Upper lobe of left lung (tissue), 6 donors: ENCODE data around the gene TMED10. TPM values are rescaled to one million over a fixed set of nuclear protein-coding genes. Genes with fewer than 3 reads are reported as not detected.

ENCODE experiments used
- ATAC-seq, 2 donors: fragments of 200-7000 bp; cut with Tn5 transposase; one replicate each; pipeline ENCODE4 v1.9.1; 2022; ENCODE audit warnings: mild to moderate bottlenecking in 2 of 2, moderate library complexity in 2 of 2; ENCODE audit not compliant: low FRiP score in 2 of 2
- DNase-seq, 2 donors: peaks; one replicate each; pipeline ENCODE4 v3.0.0-alpha.2; 2019 to 2020
- H3K27ac ChIP-seq, 4 donors: fragments of 200-600 bp; sonication (generic); one replicate each; pipeline ENCODE4 v1.5.1; 2016 to 2019
- H3K27me3 ChIP-seq, 4 donors: fragments of 200-600 bp; sonication (generic); one replicate each; pipeline ENCODE4 v1.5.1; 2017 to 2019
- H3K36me3 ChIP-seq, 4 donors: fragments of 200-600 bp; sonication (generic); one replicate each; pipeline ENCODE4 v1.5.1; 2016 to 2019
- H3K4me1 ChIP-seq, 4 donors: fragments of 200-600 bp; sonication (generic); one replicate each; pipeline ENCODE4 v1.5.1; 2018 to 2019
- H3K4me3 ChIP-seq, 4 donors: fragments of 200-600 bp; sonication (generic); one replicate each; pipeline ENCODE4 v1.5.1; 2017 to 2019; ENCODE audit warnings: mild to moderate bottlenecking in 2 of 4, moderate library complexity in 1 of 4
- H3K9me3 ChIP-seq, 4 donors: fragments of 200-600 bp; sonication (generic); one replicate each; pipeline ENCODE4 v1.5.1; 2018 to 2019
- CTCF ChIP-seq, 6 experiments: fragments of 450-650 bp in 4 of 6; fragments of 200-600 bp in 2 of 6; sonication (generic) in 2 of 6; IDR thresholded peaks; one replicate each; pipeline ENCODE4 v1.5.1; 2016 to 2019; ENCODE audit warnings: antibody characterized with exemption in 6 of 6
- EP300 ChIP-seq, 4 donors: sonication (generic); formaldehyde crosslinking; IDR thresholded peaks; one replicate each; pipeline ENCODE4 v1.5.1; 2017; ENCODE audit warnings: antibody characterized with exemption in 4 of 4, control low read depth in 2 of 4
- POLR2A ChIP-seq, 4 donors: fragments of 450-650 bp; IDR thresholded peaks; one replicate each; pipeline ENCODE4 v1.5.1; 2016 to 2017; ENCODE audit warnings: antibody characterized with exemption in 4 of 4, mild to moderate bottlenecking in 2 of 4
- POLR2AphosphoS5 ChIP-seq, 2 donors: sonication (generic); formaldehyde crosslinking; IDR thresholded peaks; one replicate each; pipeline ENCODE4 v1.5.1; 2017; ENCODE audit warnings: antibody characterized with exemption in 2 of 2
- WGBS, 2 donors: methylation state at CpG; one replicate each; pipeline ENCODE4 v1.1.5; 2017 to 2018; 5-methylcytosine and 5-hydroxymethylcytosine counted together
- small RNA-seq, 4 donors: library from RNA; depleted of rRNA; stranded (forward); fragments of <200 nt; gene quantifications; one replicate each; pipeline ENCODE3, GENCODE V24; 2016
- total RNA-seq, 6 donors: library from RNA; depleted of rRNA in 4 of 6; stranded (reverse); fragments of >200 nt in 4 of 6; gene quantifications; one replicate each; pipeline versions ENCODE4 v1.1.0 to v1.2.1, GENCODE V29; 2016 to 2021
- donor health status: DM: no; HTN: no; CAD: no; lungs with moderate emphysema.
- donor health status: DM: no; HTN: yes; CAD: no; lungs with severe emphysema.

TMED10 gene
- total RNA-seq, 6 donors from 2014 or later: 72.3 to 314 (median 186) TPM

- H3K27me3 ChIP-seq: no peaks in the 10 kb centered on the region
- 68 to 73% methylated on average over 2 of the region's 2 CpGs for WGBS, 2 donors
- peaks cover 14 to 54% (median 42%) of the 10 kb centered on the region in 4 donors for H3K36me3 ChIP-seq
- H3K9me3 ChIP-seq: no peaks in the 10 kb centered on the region
- ATAC-seq (no peak), DNase-seq (no peak)
- H3K4me1 ChIP-seq: no peaks in the 10 kb centered on the region
- no peak overlapping the region for H3K27ac ChIP-seq
- TF ChIP-seq POLR2A (IDR thresholded peaks at IDR 0.05) (no peak), EP300 (IDR thresholded peaks at IDR 0.05) (no peak), POLR2AphosphoS5 (IDR thresholded peaks at IDR 0.05) (no peak), CTCF (IDR thresholded peaks at IDR 0.05) (no peak)
- no peak overlapping the region for H3K4me3 ChIP-seq
These were observed 94.7 kb downstream of the TMED10 start for GRCh38 chr14:75081660-75082229.

Small RNA genes within 50 kb of the gene (small RNA-seq; reads per million reads assigned to genes)
- gene HIF1AP1 (0 reads per million in 4 donors), gene RNU4ATAC14P (0 reads per million in 4 donors)

Other genes with a start within 250 kb of the TMED10 start
- gene PGF, start 221.0 kb downstream of the TMED10 start, total RNA-seq: 10 to 100 TPM in 2 of 6 donors, 1 to 10 TPM in 3, under 1 TPM in 1; 0.89 to 21.3 (median 5.0) TPM
- 10 to 100 TPM; 22.2 to 40.7 (median 32.5) TPM for gene EIF2B2, start 173.7 kb downstream of the TMED10 start, total RNA-seq
- gene MLH3, start 125.1 kb downstream of the TMED10 start, total RNA-seq: 10 to 100 TPM; 15.9 to 87.0 (median 24.5) TPM
- gene ACYP1, start 112.6 kb downstream of the TMED10 start, total RNA-seq: 10 to 100 TPM in 5 of 6 donors, 1 to 10 TPM in 1; 7.9 to 46.1 (median 13.7) TPM
- 10 to 100 TPM in 3 of 6 donors, 1 to 10 TPM in 3; 3.2 to 21.0 (median 9.7) TPM for gene ZC2HC1C, start 107.0 kb downstream of the TMED10 start, total RNA-seq
- 10 to 100 TPM; 37.5 to 96.4 (median 78.9) TPM for gene NEK9, start 49.6 kb downstream of the TMED10 start, total RNA-seq
- gene FOS, start 102.2 kb upstream of the TMED10 start, total RNA-seq: 1,000 to 10,000 TPM in 1 of 6 donors, 100 to 1,000 TPM in 5; 386 to 1,146 (median 633) TPM